GM12864 (cell line): Measurements from ENCODE around the gene BLTP3A.
"Not testable (repeated sequence)": the region's sequence is repeated elsewhere in the genome, so short reads cannot be mapped to it uniquely, and the experiment has no call there.

Experiments used
- DNase-seq: peaks from one replicate; pipeline ENCODE4 v3.0.0-alpha.2; 2011; ENCODE audit warnings: low read depth
- H3K4me3 ChIP-seq: 2 replicates; pipeline ENCODE4 v1.5.1; 2011; ENCODE audit warnings: mild to moderate bottlenecking, low read depth, low read length, control low read depth
- TF ChIP-seq, protein P1 (sequence below): IDR thresholded peaks from 2 replicates; pipeline ENCODE4 v1.5.1; 2011; ENCODE audit warnings: low read depth, mild to moderate bottlenecking, moderate library complexity, low read length, control low read depth, inconsistent platforms; ENCODE audit errors: missing control alignments

The BLTP3A gene

DNA sequence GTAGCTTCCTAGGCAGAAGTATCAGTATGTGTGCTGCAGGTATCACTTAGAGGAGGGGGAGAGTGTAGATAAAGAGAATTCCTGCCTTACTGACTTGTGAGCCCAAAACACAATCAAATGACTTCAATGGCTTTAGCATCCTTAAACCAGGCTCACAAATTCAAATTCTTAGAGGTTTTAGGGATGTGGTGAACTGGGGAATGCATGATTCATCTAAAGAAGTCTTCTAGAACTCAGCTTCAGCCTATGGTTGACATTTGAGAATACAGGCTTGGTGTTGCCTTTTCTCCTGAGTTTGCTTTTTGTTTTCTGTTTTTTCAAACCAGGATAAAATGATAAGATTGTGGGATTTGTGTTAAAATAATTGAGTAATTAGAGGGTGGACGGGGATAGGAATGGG lies 20.2 kb upstream of the BLTP3A start:
- H3K4me3 ChIP-seq: no peak overlapping the region
- TF ChIP-seq, protein P1, sequence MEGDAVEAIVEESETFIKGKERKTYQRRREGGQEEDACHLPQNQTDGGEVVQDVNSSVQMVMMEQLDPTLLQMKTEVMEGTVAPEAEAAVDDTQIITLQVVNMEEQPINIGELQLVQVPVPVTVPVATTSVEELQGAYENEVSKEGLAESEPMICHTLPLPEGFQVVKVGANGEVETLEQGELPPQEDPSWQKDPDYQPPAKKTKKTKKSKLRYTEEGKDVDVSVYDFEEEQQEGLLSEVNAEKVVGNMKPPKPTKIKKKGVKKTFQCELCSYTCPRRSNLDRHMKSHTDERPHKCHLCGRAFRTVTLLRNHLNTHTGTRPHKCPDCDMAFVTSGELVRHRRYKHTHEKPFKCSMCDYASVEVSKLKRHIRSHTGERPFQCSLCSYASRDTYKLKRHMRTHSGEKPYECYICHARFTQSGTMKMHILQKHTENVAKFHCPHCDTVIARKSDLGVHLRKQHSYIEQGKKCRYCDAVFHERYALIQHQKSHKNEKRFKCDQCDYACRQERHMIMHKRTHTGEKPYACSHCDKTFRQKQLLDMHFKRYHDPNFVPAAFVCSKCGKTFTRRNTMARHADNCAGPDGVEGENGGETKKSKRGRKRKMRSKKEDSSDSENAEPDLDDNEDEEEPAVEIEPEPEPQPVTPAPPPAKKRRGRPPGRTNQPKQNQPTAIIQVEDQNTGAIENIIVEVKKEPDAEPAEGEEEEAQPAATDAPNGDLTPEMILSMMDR: no peak
- no peak for DNase-seq

DNA sequence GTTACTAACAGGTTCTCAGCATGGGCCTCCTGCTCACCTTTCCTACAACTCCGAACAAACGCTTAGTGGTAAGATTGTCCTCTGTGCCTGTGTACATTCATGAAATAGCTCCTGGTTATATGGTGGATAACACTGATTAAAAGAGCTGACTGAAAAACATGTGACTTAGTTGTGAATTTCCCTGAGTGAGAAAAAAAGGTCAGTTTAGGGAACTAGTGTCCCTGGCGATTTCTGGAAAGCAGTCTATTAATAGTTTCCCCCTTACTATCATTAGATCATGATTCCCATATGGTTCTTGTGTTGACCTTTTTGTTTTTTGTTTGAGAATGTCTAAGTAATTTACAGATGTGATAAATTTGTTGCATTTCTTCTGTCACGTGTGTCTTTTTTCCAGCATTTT lies 18.9 kb upstream of the BLTP3A start:
- TF ChIP-seq, protein P1: no peak
- DNase-seq: no peak
- H3K4me3 ChIP-seq: no peak overlapping the region

DNA sequence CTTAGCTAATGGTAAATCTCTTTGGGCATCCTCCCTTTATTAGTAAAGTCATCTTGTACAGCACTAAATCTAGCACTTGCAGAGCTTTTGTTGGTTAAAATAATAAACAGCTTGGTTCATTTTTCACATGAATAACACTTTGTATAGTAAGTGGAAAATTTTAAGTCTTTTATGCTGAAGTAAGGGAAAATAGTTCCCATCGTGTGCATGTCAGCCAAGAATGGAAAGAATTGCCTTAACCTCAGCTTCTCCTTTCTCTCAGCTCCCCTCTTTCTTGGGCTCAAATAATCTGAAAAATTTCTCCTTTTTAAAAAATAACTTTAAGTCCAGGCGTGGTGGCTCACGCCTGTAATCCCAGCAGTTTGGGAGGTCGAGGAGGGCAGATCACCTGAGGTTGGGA lies 18.0 kb upstream of the BLTP3A start:
- no peak for DNase-seq
- no peak overlapping the region for H3K4me3 ChIP-seq
- TF ChIP-seq, protein P1: no peak

DNA sequence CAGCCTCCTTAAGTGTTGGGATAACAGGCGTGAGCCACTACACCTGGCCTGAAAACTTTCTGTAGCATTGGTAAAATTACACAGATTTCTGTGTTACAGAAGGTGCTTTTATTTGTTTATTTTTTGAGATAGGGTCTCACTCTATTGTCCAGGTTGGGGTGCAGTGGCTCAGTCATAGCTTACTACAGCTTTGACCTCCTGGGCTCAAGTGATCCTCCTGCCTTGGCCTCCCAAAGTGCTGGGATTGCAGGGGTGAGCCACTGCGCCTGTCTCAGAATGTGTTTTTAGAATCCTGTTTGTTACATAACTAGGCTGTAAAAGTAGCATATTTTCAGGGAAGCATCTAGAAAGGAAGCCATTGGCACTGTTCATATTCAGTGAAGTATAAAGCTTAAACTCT lies 16.9 kb upstream of the BLTP3A start:
- no peak for DNase-seq
- TF ChIP-seq, protein P1: no peak
- no peak overlapping the region for H3K4me3 ChIP-seq

DNA sequence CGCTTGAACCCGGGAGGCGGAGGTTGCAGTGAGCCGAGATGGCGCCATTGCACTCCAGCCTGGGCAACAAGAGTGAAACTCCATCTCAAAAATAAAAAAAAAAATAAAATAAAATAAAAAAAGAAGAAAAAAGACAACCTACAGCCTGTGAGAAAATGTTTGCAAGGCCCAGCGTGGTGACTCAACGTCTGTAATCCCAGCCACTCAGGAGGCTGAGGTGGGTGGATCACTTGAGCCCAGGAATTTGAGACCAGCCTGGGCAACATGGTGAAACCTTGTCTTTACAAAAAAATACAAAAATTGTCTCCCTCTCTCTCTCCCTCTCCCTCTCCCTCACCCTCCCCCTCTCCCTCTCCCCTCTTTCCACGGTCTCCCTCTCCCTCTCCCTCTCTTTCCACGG lies 6.5 kb upstream of the BLTP3A start:
- DNase-seq, H3K4me3 ChIP-seq: not testable (repeated sequence)

DNA sequence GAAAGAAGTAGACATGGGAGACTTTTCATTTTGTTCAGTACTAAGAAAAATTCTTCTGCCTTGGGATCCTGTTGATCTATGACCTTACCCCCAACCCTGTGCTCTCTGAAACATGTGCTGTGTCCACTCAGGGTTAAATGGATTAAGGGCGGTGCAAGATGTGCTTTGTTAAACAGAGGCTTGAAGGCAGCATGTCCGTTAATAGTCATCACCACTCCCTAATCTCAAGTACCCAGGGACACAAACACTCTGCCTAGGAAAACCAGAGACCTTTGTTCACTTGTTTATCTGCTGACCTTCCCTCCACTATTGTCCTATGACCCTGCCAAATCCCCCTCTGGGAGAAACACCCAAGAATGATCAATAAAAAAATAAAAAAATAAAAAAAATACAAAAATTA lies 4.7 kb upstream of the BLTP3A start:
- H3K4me3 ChIP-seq, DNase-seq: not testable (repeated sequence)

DNA sequence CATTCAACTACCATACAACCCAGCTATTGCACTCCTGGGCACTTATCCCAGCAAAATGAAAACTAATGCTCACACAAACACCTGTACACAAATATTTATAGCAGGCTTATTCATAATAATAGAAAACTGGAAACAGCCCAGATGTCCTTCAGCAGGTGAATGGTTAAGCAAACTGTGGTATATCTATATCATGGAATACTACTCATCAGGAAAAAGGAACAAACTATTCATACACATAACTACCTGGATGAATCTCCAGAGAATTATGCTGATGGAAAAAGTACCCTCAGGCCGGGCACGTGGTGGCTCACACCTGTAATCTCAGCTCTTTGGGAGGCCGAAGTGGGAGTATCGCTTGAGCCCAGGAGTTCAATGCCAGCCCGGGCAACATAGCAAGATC lies 3.8 kb upstream of the BLTP3A start:
- no peak overlapping the region for H3K4me3 ChIP-seq
- TF ChIP-seq, protein P1: no peak
- no peak for DNase-seq

DNA sequence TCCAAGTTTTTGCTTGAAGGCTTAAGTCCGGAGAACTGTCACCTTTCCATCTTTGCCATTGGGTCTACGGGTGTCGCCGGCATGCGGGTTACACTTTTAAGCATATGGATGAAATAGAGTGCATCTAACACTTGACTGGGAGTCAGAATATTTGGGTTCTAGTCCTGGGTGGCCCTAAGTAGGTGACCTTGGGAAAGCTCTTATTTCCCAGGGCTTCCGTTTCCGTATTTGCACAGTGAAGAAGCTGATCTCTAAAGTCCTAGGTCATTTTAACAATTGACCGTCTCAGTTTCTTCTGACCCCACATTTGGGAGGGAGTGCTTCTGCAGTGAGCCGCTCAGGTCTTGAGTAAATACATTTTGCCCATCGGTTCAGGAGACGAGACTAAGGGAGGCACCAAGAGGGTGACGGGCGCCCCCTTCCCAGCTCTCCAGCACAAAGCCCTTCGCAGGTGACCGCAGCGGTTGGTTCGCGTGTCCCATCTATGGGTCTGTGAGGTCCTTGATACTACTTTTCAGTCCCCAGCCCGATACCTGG lies 651 bp upstream of the BLTP3A start:
- peak overlapping the region; percentile 61 for H3K4me3 ChIP-seq
- TF ChIP-seq, protein P1: peak; percentile 23
- DNase-seq: peak; percentile 18
